Activated T-cell treated with anti-CD3 and anti-CD28 coated beads, Interleukin-2, amount 50 U/mL, for 1 hour (primary cell): ENCODE measurements around the gene ARHGAP23.

ENCODE experiments used
- DNase-seq: peaks from one replicate; pipeline ENCODE4 v3.0.0-alpha.2; 2020

Gene ARHGAP23

GRCh38 chr17:38532451-38532850 lies 104.2 kb downstream of the ARHGAP23 start:
- no peak for DNase-seq

GRCh38 chr17:38533241-38533640 lies 105.0 kb downstream of the ARHGAP23 start:
- DNase-seq = no peak

- no peak for DNase-seq
Observed at GRCh38 chr17:38533866-38534497, 105.7 kb downstream of the ARHGAP23 start.

- no peak for DNase-seq
Observed at GRCh38 chr17:38534498-38534885, 106.2 kb downstream of the ARHGAP23 start.

- no peak for DNase-seq
Observed at GRCh38 chr17:38535886-38536285, 107.6 kb downstream of the ARHGAP23 start.

GRCh38 chr17:38536661-38537060 lies 108.4 kb downstream of the ARHGAP23 start:
- DNase-seq = no peak

GRCh38 chr17:38538906-38539305 lies 110.6 kb downstream of the ARHGAP23 start:
- no peak for DNase-seq

- no peak for DNase-seq
Observed at GRCh38 chr17:38539386-38539785, 111.1 kb downstream of the ARHGAP23 start.

GRCh38 chr17:38540514-38541045 lies 112.3 kb downstream of the ARHGAP23 start:
- DNase-seq = no peak

- DNase-seq = no peak
Observed at GRCh38 chr17:38541281-38541680, 113.0 kb downstream of the ARHGAP23 start.

- DNase-seq = no peak
Observed at GRCh38 chr17:38542286-38542685, 114.0 kb downstream of the ARHGAP23 start.

- DNase-seq = no peak
Observed at GRCh38 chr17:38543403-38544174, 115.3 kb downstream of the ARHGAP23 start.

- no peak for DNase-seq
Observed at GRCh38 chr17:38544175-38544838, 116.0 kb downstream of the ARHGAP23 start.

- DNase-seq = no peak
Observed at GRCh38 chr17:38544839-38545209, 116.6 kb downstream of the ARHGAP23 start.

- DNase-seq = no peak
Observed at GRCh38 chr17:38545531-38546225, 117.4 kb downstream of the ARHGAP23 start.

- DNase-seq = no peak
Observed at GRCh38 chr17:38546396-38546795, 118.1 kb downstream of the ARHGAP23 start.

GRCh38 chr17:38547444-38547843 lies 119.2 kb downstream of the ARHGAP23 start:
- no peak for DNase-seq

- no peak for DNase-seq
Observed at GRCh38 chr17:38549285-38549684, 121.0 kb downstream of the ARHGAP23 start.

- DNase-seq = no peak
Observed at GRCh38 chr17:38550661-38551060, 122.4 kb downstream of the ARHGAP23 start.

- DNase-seq = no peak
Observed at GRCh38 chr17:38551121-38551520, 122.9 kb downstream of the ARHGAP23 start.

- no peak for DNase-seq
Observed at GRCh38 chr17:38552343-38552742, 124.1 kb downstream of the ARHGAP23 start.

GRCh38 chr17:38554430-38555350 lies 126.4 kb downstream of the ARHGAP23 start:
- no peak for DNase-seq
